ENCODE data around the gene TBX19. TPM values are rescaled to one million over a fixed set of nuclear protein-coding genes. Genes with fewer than 3 reads are reported as not detected.

The TBX19 gene
- total RNA-seq, 4 donors from 2014 or later, result 1.2 to 2.9 (median 2.5) TPM

DNA sequence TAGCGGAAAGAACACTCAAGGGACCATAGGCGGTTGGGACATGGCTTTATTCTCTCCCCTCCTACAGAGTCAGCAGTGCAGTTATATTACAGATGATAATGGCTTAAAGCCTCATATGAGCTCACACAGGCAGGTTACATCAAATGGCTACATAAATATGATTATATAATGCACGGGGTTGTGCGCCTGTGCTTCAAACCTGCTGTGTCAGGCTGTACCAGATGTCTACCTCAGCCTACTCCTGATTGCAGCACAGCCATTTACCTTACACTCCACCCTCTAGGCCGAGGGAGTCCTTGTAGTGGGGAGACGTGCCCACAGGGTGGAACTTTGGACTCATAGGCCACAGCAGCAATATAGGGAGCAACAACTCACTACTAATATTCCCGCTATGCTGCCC, 16.4 kb upstream of the TBX19 start:
- intact Hi-C loops (cut with DNase I; ENCODE audit: low total_unique reads), result no loop called here
- H3K27ac ChIP-seq, result no peak overlapping the region
- no peaks in the 10 kb centered on the region for H3K4me1 ChIP-seq
- H3K36me3 ChIP-seq, result no peaks in the 10 kb centered on the region
- no peak for TF ChIP-seq POLR2A (IDR thresholded peaks at IDR 0.05)
- no peak for TF ChIP-seq EP300 (IDR thresholded peaks at IDR 0.05; ENCODE audit: low read depth)
- TF ChIP-seq, protein P1, sequence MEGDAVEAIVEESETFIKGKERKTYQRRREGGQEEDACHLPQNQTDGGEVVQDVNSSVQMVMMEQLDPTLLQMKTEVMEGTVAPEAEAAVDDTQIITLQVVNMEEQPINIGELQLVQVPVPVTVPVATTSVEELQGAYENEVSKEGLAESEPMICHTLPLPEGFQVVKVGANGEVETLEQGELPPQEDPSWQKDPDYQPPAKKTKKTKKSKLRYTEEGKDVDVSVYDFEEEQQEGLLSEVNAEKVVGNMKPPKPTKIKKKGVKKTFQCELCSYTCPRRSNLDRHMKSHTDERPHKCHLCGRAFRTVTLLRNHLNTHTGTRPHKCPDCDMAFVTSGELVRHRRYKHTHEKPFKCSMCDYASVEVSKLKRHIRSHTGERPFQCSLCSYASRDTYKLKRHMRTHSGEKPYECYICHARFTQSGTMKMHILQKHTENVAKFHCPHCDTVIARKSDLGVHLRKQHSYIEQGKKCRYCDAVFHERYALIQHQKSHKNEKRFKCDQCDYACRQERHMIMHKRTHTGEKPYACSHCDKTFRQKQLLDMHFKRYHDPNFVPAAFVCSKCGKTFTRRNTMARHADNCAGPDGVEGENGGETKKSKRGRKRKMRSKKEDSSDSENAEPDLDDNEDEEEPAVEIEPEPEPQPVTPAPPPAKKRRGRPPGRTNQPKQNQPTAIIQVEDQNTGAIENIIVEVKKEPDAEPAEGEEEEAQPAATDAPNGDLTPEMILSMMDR (IDR thresholded peaks at IDR 0.05), result no peak
- TF ChIP-seq POLR2AphosphoS5 (IDR thresholded peaks at IDR 0.05), result no peak
- H3K9me3 ChIP-seq, result no peaks in the 10 kb centered on the region
- WGBS, 2 donors (ENCODE audit: low coverage in 1 of 2), result 92 to 100% methylated on average over 4 to 7 of the region's 7 CpGs
- H3K27me3 ChIP-seq, result no peaks in the 10 kb centered on the region
- in situ Hi-C loops (cut with MboI; ENCODE audit: low pct_ligation_motif_present in 1 of 4, low pct_unique_long_range_greater_than_20kb in 1 of 4, low sequenced_read_pairs in 3 of 4), result no loop called here
- no peak for DNase-seq
- no peak overlapping the region for H3K4me3 ChIP-seq

DNA sequence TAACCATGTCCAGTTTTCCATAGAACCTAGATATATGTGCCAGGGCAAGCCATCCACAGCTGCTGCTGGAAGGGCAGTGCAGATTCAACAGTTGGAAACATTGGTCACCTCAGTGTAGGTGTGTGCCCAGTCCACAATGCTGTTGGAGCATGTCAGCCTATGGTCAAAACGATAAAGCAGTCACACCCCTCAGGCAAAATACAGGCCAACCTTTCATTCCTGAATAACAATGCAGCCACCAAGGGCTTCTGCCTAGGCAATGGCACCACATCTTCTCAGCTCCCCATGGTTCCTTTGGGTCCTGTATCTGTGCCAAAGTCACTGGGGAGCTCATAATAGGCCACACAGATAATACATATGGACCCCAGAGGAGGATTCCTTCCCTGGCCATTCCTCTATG, 15.1 kb upstream of the TBX19 start:
- H3K4me1 ChIP-seq, result no peaks in the 10 kb centered on the region
- in situ Hi-C loops (cut with MboI; ENCODE audit: low pct_ligation_motif_present in 1 of 4, low pct_unique_long_range_greater_than_20kb in 1 of 4, low sequenced_read_pairs in 3 of 4), result no loop called here
- H3K9me3 ChIP-seq, result no peaks in the 10 kb centered on the region
- intact Hi-C loops (cut with DNase I; ENCODE audit: low total_unique reads), result no loop called here
- no peaks in the 10 kb centered on the region for H3K36me3 ChIP-seq
- no peak overlapping the region for H3K27ac ChIP-seq
- no peaks in the 10 kb centered on the region for H3K27me3 ChIP-seq
- no peak for DNase-seq
- no peak overlapping the region for H3K4me3 ChIP-seq
- TF ChIP-seq, protein P1 (IDR thresholded peaks at IDR 0.05), result no peak
- TF ChIP-seq EP300 (IDR thresholded peaks at IDR 0.05; ENCODE audit: low read depth) (no peak), POLR2A (IDR thresholded peaks at IDR 0.05) (no peak), POLR2AphosphoS5 (IDR thresholded peaks at IDR 0.05) (no peak)
- WGBS, 2 donors (ENCODE audit: low coverage in 1 of 2), result 90% methylated on average over 1 of the region's 1 CpG; no CpG with 5 or more reads in 1 of the 2 donors

DNA sequence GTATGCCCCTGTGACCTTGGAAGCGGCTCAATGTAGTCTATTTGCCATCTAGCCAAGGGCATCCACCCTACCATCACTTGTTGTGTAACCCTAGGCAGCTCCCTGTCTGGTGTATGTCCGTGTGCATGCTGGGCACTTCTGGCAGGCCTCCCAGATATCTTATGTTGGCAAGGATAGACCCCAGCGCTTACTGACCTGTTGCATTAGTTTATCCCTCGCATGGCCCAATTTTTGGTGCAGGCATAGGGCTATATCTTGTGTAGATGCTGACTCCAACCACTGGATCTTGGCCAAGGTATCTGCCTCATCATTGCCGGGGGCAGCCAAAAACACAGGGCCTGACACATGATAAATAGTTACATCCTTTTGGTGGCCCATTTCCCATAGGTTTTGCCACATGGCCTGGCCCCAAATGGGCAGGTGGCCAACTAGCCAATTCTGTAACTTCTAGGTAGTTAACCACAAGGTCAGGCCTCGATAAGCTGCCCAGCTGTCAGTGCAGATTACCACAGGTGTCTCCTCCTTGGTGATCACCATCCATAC, 14.0 kb upstream of the TBX19 start:
- no peaks in the 10 kb centered on the region for H3K27me3 ChIP-seq
- H3K9me3 ChIP-seq, result no peaks in the 10 kb centered on the region
- intact Hi-C loops (cut with DNase I; ENCODE audit: low total_unique reads) (no loop called here), in situ Hi-C loops (cut with MboI; ENCODE audit: low pct_ligation_motif_present in 1 of 4, low pct_unique_long_range_greater_than_20kb in 1 of 4, low sequenced_read_pairs in 3 of 4) (no loop called here)
- H3K4me1 ChIP-seq, result no peaks in the 10 kb centered on the region
- no peak overlapping the region for H3K4me3 ChIP-seq
- H3K36me3 ChIP-seq, result no peaks in the 10 kb centered on the region
- no peak for DNase-seq
- WGBS, 2 donors (ENCODE audit: low coverage in 1 of 2), result 80 to 86% methylated on average over 1 to 6 of the region's 6 CpGs
- H3K27ac ChIP-seq, result no peak overlapping the region
- no peak for TF ChIP-seq POLR2AphosphoS5 (IDR thresholded peaks at IDR 0.05)
- no peak for TF ChIP-seq EP300 (IDR thresholded peaks at IDR 0.05; ENCODE audit: low read depth)
- no peak for TF ChIP-seq POLR2A (IDR thresholded peaks at IDR 0.05)
- TF ChIP-seq, protein P1 (IDR thresholded peaks at IDR 0.05), result no peak

DNA sequence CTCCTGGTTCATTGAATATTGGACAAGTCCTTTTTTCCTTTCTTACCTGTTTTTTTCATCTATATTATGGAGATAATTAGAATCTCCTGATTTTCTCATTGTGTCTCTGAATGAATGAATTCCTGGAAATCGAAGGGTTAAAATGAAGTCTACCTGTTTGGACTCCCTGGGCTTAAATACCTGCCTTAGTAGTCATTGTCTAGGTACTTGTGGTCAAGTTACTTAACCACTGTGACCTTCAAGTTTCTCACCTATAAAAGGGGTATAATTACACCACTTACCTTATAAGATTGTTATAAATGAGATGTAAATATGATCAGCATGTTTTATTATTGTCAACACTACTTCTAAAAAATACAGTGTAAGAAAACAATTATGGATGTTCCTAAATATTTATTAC, 9.0 kb upstream of the TBX19 start:
- Histone ChIP-seq H3K9me3 (peaks cover under 1 to 4% of the 10 kb centered on the region in 2 donors), H3K4me1 (no peaks in the 10 kb centered on the region), H3K4me3 (no peak overlapping the region), H3K27me3 (no peaks in the 10 kb centered on the region), H3K27ac (no peak overlapping the region), H3K36me3 (no peaks in the 10 kb centered on the region)
- DNase-seq, result no peak
- intact Hi-C loops (cut with DNase I; ENCODE audit: low total_unique reads), result no loop called here
- WGBS, 2 donors (ENCODE audit: low coverage in 1 of 2), result 98 to 100% methylated on average over 1 of the region's 1 CpG
- no peak for TF ChIP-seq POLR2AphosphoS5 (IDR thresholded peaks at IDR 0.05)
- TF ChIP-seq, protein P1 (IDR thresholded peaks at IDR 0.05), result no peak
- TF ChIP-seq POLR2A (IDR thresholded peaks at IDR 0.05), result no peak
- no peak for TF ChIP-seq EP300 (IDR thresholded peaks at IDR 0.05; ENCODE audit: low read depth)
- in situ Hi-C loops (cut with MboI; ENCODE audit: low pct_ligation_motif_present in 1 of 4, low pct_unique_long_range_greater_than_20kb in 1 of 4, low sequenced_read_pairs in 3 of 4), result no loop called here

Measured in transverse colon (tissue), 4 donors.